Smooth muscle cell of the pulmonary artery (primary cell): Measurements from ENCODE around the gene SLC7A10. TPM values are rescaled to one million over a fixed set of nuclear protein-coding genes. Genes with fewer than 3 reads are reported as not detected.

Experiments used
- total RNA-seq: library from RNA; depleted of rRNA; stranded (reverse); fragments of >200 nt; gene quantifications from 2 replicates; pipeline ENCODE4 v1.2.3, GENCODE V29; 2014

SLC7A10 gene
- not detected in 2 replicates for total RNA-seq

GRCh38 chr19:33225458-33225926 lies at the start of gene SLC7A10:
Gene SLC7A10 (minus strand): TSS chr19:33225850. CDS start chr19:33225703, 147 bp downstream.

GRCh38 chr19:33193865-33194362 lies 31.7 kb downstream of the SLC7A10 start, which contains the start of gene LRP3:
Gene LRP3 (plus strand): TSS chr19:33194330. CDS start chr19:33194786, 456 bp downstream.

Other genes with a start within 250 kb of the SLC7A10 start
- gene RHPN2, start 161.0 kb downstream of the SLC7A10 start, total RNA-seq: 2.8 and 4.3 TPM in 2 replicates
- gene GPATCH1, start 144.7 kb downstream of the SLC7A10 start, total RNA-seq: 5.7 and 6.0 TPM in 2 replicates
- gene WDR88, start 93.7 kb downstream of the SLC7A10 start, total RNA-seq: not detected in 2 replicates
- gene LRP3, start 31.5 kb downstream of the SLC7A10 start, total RNA-seq: 45.4 and 49.3 TPM in 2 replicates
- gene CEBPA, start 76.7 kb upstream of the SLC7A10 start, total RNA-seq: 0.07 and 0.13 TPM in 2 replicates
- gene CEBPG, start 147.9 kb upstream of the SLC7A10 start, total RNA-seq: 21.0 and 30.6 TPM in 2 replicates